ENCODE measurements around the gene RABEP2.

GRCh38 chr16:28923652-28924398, 1.2 kb downstream of the RABEP2 start:
- TF ChIP-seq, protein P1, sequence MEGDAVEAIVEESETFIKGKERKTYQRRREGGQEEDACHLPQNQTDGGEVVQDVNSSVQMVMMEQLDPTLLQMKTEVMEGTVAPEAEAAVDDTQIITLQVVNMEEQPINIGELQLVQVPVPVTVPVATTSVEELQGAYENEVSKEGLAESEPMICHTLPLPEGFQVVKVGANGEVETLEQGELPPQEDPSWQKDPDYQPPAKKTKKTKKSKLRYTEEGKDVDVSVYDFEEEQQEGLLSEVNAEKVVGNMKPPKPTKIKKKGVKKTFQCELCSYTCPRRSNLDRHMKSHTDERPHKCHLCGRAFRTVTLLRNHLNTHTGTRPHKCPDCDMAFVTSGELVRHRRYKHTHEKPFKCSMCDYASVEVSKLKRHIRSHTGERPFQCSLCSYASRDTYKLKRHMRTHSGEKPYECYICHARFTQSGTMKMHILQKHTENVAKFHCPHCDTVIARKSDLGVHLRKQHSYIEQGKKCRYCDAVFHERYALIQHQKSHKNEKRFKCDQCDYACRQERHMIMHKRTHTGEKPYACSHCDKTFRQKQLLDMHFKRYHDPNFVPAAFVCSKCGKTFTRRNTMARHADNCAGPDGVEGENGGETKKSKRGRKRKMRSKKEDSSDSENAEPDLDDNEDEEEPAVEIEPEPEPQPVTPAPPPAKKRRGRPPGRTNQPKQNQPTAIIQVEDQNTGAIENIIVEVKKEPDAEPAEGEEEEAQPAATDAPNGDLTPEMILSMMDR (IDR thresholded peaks at IDR 0.05) = no peak
- no peak for TF ChIP-seq EP300 (IDR thresholded peaks at IDR 0.05)

All from ovary (tissue), 3 donors.